ENCODE data around the gene DNAJC3.

GRCh38 chr13:95813139-95813538 lies 136.2 kb downstream of the DNAJC3 start:
- no peak for TF ChIP-seq EP300 (IDR thresholded peaks at IDR 0.05; ENCODE audit: borderline replicate concordance in 1 of 2, low read depth in 1 of 2, low read length in 1 of 2)
- no peak for TF ChIP-seq TCF12 (IDR thresholded peaks at IDR 0.05)
- TF ChIP-seq, protein P1, sequence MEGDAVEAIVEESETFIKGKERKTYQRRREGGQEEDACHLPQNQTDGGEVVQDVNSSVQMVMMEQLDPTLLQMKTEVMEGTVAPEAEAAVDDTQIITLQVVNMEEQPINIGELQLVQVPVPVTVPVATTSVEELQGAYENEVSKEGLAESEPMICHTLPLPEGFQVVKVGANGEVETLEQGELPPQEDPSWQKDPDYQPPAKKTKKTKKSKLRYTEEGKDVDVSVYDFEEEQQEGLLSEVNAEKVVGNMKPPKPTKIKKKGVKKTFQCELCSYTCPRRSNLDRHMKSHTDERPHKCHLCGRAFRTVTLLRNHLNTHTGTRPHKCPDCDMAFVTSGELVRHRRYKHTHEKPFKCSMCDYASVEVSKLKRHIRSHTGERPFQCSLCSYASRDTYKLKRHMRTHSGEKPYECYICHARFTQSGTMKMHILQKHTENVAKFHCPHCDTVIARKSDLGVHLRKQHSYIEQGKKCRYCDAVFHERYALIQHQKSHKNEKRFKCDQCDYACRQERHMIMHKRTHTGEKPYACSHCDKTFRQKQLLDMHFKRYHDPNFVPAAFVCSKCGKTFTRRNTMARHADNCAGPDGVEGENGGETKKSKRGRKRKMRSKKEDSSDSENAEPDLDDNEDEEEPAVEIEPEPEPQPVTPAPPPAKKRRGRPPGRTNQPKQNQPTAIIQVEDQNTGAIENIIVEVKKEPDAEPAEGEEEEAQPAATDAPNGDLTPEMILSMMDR (IDR thresholded peaks at IDR 0.05): no peak
- TF ChIP-seq MXI1 (IDR thresholded peaks at IDR 0.05; ENCODE audit: low read depth, low read length): no peak
- no peak for TF ChIP-seq RAD21 (IDR thresholded peaks at IDR 0.05; ENCODE audit: low read length)
- TF ChIP-seq EZH2phosphoT487 (IDR thresholded peaks at IDR 0.05; ENCODE audit: borderline replicate concordance, low read depth): no peak
- TF ChIP-seq MEF2A (IDR thresholded peaks at IDR 0.05; ENCODE audit: borderline replicate concordance, low read depth): no peak
- TF ChIP-seq, protein P2, sequence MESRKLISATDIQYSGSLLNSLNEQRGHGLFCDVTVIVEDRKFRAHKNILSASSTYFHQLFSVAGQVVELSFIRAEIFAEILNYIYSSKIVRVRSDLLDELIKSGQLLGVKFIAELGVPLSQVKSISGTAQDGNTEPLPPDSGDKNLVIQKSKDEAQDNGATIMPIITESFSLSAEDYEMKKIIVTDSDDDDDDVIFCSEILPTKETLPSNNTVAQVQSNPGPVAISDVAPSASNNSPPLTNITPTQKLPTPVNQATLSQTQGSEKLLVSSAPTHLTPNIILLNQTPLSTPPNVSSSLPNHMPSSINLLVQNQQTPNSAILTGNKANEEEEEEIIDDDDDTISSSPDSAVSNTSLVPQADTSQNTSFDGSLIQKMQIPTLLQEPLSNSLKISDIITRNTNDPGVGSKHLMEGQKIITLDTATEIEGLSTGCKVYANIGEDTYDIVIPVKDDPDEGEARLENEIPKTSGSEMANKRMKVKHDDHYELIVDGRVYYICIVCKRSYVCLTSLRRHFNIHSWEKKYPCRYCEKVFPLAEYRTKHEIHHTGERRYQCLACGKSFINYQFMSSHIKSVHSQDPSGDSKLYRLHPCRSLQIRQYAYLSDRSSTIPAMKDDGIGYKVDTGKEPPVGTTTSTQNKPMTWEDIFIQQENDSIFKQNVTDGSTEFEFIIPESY (IDR thresholded peaks at IDR 0.05; ENCODE audit: borderline replicate concordance, low read depth): no peak
- TF ChIP-seq, protein P3, sequence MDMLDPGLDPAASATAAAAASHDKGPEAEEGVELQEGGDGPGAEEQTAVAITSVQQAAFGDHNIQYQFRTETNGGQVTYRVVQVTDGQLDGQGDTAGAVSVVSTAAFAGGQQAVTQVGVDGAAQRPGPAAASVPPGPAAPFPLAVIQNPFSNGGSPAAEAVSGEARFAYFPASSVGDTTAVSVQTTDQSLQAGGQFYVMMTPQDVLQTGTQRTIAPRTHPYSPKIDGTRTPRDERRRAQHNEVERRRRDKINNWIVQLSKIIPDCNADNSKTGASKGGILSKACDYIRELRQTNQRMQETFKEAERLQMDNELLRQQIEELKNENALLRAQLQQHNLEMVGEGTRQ (IDR thresholded peaks at IDR 0.05; ENCODE audit: borderline replicate concordance, low read depth, low read length): no peak
- no peak for TF ChIP-seq YY1 (IDR thresholded peaks at IDR 0.05; ENCODE audit: low read depth)
- no peak for TF ChIP-seq POLR2AphosphoS5 (IDR thresholded peaks at IDR 0.05; ENCODE audit: low read depth, low read length)
- no peak for TF ChIP-seq RCOR1 (IDR thresholded peaks at IDR 0.05; ENCODE audit: low read length)
- TF ChIP-seq, protein P4, sequence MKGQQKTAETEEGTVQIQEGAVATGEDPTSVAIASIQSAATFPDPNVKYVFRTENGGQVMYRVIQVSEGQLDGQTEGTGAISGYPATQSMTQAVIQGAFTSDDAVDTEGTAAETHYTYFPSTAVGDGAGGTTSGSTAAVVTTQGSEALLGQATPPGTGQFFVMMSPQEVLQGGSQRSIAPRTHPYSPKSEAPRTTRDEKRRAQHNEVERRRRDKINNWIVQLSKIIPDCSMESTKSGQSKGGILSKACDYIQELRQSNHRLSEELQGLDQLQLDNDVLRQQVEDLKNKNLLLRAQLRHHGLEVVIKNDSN (IDR thresholded peaks at IDR 0.05; ENCODE audit: borderline replicate concordance, low read depth): no peak
- no peak for TF ChIP-seq JUND (IDR thresholded peaks at IDR 0.05)
